Stimulated activated naive CD4-positive, alpha-beta T cell (primary cell): ENCODE measurements around the gene PCSK5.
"Not testable (repeated sequence)": the region's sequence is repeated elsewhere in the genome, so short reads cannot be mapped to it uniquely, and the experiment has no call there.

ENCODE experiments used
- DNase-seq, 6 experiments: peaks; one replicate each; lab custom pipeline; 2025; lab: John Stamatoyannopoulos, UW

The PCSK5 gene

DNA sequence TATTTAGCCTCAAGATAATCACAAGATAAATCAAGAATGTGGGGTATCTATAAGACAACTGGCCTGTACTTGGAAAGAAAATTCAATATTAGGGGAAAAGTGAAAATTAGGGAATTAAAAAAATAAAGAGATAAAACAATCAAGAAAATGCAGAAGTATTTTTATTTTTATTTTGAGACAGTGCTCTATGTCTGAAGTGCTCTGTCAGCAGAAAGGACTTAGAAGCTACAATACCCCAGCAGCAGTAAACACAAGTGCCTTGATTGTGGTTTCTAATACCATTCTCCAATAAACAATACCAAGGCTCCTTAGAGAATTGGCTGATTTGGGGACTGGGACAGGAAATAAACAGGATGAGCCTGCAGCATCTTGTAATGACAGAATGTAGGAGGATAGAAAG is 358.8 kb downstream of the PCSK5 start:
- DNase-seq: no peak

DNA sequence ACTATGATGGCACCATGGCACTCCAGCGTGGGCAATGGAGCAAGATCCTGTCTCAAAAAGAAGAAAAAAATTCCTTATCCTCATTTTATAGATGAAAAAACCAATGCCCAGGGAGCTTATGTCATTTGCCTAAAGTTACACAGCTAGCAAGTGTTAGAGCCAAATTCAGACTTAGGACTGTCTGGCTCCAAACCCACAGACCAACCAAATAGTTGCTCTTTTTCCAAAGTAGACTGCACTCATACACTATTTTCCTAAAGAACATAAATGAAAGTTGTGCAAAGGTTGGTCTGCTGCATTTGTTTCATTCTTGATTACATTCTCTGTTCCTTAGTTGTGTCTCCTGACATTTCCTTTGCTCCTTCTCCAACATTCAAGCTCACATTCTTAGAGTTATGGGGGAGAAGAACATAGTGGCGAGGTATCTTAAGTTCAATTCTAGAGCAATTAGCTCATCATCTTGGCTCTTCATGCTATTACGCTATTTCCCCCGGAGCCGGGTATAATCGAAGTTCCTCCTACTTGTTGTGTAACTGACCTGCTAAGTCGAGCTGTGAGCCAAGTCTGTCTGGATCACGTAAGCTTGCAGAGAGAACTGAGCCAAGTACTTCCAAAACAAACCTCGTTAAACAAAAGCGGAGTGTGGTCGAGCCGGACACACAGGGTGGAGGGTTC is 365.4 kb downstream of the PCSK5 start:
- DNase-seq: no peak

- DNase-seq: no peak
These were observed 366.8 kb downstream of the PCSK5 start for GRCh38 chr9:76257311-76257710.

GRCh38 chr9:76266649-76267283 is 376.3 kb downstream of the PCSK5 start:
- DNase-seq: no peak

GRCh38 chr9:76267284-76267652 is 376.8 kb downstream of the PCSK5 start:
- no peak for DNase-seq

DNA sequence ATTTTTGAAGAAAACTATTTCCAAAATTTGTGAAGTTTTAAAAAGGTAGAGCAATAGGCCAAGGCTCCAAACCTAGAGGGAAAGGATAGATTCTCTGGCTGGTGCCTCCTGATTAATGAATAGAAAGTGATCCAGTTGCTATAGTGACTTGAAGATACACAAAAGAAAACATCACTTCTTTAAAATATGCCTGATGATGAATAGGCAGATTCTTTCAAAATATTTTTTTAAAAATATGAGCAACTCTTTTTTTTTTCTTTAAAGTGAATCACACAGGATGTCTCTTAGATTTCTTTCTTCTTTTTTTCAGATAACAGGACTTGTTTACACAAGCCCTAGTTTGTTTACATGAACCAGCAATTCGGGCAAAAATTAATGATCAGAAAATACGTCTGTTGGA is 379.3 kb downstream of the PCSK5 start:
- DNase-seq: no peak

DNA sequence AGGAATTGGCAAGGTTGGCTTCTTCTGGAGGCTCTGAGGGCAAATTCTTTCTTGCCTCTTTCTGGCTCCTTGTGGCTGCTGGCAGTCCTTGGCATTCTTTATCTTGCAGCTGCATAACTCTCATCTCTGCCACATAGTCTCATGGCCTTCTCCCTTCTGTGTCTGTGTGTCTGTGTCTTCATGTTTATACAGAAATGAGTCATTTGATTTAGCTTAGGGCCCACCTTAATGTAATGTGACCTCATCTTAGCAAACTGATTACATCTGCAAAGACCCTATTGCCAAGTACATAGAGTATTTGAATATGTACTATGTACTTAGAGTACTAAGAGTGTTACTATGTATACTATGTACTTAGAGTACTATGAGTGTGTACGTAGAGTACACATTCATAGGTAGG is 381.3 kb downstream of the PCSK5 start:
- no peak for DNase-seq

DNA sequence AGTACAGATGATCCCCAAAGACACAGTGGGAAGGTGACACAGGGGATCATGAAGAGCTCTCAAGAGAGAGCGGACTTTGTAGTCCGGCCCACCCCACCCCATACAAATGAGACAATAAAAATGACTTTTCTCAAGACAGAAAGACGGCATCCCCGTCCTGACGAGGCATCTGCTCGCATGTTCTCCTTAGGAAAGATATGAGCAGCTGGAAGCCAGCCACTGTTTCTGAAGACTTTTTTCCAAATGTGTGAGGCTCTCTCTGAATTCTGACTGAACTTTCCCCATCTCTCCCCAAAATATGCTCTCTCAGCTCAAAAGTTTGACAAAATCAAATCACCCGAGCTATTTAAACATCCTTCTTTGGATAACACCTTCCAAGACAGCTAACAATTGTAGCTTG is 398.6 kb downstream of the PCSK5 start:
- DNase-seq: no peak

DNA sequence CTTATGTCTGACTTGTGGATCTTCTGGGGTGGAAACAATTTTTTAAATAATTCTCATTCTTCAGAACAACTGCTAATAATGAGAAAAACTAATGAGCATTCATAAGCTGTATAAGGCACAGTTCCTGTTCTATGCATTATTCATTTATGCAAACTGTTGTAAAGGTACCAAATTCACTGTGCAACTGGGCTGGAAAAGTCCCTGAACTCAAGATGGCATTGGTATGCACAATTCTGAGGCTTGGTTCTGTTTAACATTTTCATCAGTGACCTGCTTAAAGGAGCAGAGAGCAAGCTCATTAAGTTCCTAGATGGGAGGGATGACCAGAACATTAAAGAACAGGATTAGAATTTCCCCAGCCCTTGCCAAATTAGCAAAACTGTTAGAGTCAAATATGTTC is 399.2 kb downstream of the PCSK5 start:
- no peak for DNase-seq

GRCh38 chr9:76290555-76290954 is 400.1 kb downstream of the PCSK5 start:
- no peak for DNase-seq

- no peak for DNase-seq
These were observed 401.8 kb downstream of the PCSK5 start for GRCh38 chr9:76292246-76292645.

GRCh38 chr9:76292658-76293057 is 402.2 kb downstream of the PCSK5 start:
- DNase-seq: no peak

- DNase-seq: no peak
These were observed 403.8 kb downstream of the PCSK5 start for GRCh38 chr9:76294301-76294700.

- DNase-seq: no peak
These were observed 406.3 kb downstream of the PCSK5 start for GRCh38 chr9:76296561-76297310.

DNA sequence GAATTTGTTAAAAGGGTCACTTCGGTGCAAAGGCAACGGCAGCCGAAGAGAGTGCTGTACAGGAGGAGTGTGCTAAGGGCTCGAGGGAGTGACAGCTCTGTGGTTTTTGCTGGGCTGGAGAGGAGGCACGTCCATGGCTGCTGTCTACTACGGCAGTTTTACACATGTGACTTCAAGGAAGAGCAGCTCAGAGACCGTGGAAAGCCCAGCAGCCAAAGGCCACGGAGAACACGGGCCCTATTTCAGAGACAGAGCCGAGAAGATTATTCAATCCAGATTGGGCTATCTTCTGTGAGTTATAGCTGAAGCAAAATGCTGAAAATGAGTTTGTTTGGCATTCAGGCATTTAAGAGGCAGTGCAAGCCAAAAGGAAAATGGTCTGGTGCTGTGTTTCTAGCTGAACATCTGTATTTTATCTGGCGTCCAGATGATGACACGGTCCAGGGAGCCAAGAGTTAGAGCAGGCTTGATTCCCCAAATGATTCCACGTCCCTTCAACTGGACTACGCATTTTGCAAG is 407.3 kb downstream of the PCSK5 start:
- no peak for DNase-seq

GRCh38 chr9:76298521-76299144 is 408.2 kb downstream of the PCSK5 start:
- no peak for DNase-seq

DNA sequence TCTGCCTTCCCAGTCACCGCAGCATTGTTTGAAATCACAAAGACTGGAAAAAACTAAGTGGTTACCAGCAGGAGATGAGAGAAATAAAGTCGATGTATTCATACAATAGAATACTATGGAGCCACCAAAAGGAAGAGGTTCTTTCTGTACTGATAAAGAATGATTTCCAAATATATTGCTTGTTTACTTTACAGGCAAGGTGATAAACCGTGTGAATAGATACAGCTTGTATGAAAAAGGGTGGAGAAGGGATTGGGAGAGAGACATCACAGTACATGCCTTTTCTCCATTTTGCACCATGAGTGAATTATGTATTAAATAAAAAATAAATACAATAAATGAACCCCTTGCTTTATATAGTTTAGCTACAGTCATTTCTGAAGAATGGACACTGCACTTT is 412.1 kb downstream of the PCSK5 start:
- DNase-seq: no peak

GRCh38 chr9:76302947-76303550 is 412.6 kb downstream of the PCSK5 start:
- DNase-seq: peak in 3 of 6 experiments; percentile 35 to 60 (median 56)

DNA sequence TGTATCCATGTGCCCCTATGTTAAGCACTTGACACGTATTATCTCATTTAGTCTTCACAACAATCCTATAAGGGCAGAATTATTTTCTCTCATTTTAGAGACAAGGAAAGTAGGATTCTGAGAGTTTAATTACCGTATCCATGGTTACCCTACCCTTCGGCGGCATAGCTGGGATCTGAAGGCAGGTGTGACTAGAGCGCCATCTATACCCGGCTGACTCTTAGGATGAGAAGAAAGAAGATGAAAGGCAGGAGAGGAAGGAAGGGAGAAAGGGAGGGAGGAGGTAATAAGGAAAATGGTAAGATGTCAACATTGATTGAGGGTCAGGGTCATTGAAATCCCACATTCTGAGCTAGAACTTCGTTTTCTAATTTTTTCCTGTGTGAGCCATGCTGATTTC is 416.6 kb downstream of the PCSK5 start:
- not testable (repeated sequence) for DNase-seq

DNA sequence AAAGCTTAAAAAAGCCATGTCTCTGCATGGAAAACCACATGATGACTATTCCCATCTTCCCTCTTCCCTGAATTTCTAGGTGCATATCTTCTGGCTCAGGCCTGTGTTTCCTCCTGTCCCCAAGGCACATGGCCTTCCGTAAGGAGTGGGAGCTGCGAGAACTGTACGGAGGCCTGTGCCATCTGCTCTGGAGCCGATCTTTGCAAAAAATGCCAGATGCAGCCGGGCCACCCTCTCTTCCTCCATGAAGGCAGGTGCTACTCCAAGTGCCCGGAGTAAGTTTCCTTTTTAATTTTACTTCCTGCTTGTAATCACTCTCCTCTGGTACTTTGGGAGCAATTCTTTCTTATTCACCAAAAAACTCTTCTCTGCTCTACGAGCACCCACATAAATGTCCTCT is 420.1 kb downstream of the PCSK5 start:
- no peak for DNase-seq

GRCh38 chr9:76310991-76311390 is 420.5 kb downstream of the PCSK5 start:
- no peak for DNase-seq

DNA sequence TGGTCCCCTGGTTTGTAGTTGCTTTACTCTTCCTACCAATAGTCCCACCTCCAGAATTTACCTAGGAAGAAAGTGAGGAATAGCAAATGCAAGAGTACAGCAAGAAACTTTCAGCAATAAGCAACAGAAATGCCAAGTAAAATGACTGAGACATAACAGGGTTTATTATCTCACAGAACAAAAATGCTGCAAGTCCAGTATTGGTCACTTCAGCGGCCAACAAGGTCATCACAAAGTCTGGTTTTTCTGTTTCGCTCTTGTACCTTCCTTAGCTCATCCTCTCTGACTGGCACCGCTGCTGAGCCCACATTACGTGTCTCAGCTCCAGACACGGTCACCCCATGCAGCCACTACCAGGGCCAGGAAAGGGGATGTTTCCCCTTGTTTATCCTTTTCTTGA is 421.1 kb downstream of the PCSK5 start:
- DNase-seq: no peak
